C4-2B (cell line): ENCODE measurements around the gene BMP7.

Source experiments
- H3K27ac ChIP-seq: fragments of 450-650 bp; 2 replicates; pipeline ENCODE4 v1.5.1; 2017
- CTCF ChIP-seq: fragments of 450-650 bp; conservative IDR thresholded peaks from 2 replicates; pipeline ENCODE4 v1.5.1; 2017; ENCODE audit warnings: mild to moderate bottlenecking
- ZFX ChIP-seq: fragments of 450-650 bp; IDR thresholded peaks from 2 replicates; pipeline ENCODE4 v1.6.1; 2017

BMP7 gene

GRCh38 chr20:57199656-57200405 is 66.6 kb downstream of the BMP7 start:
- H3K27ac ChIP-seq: no peak overlapping the region
- TF ChIP-seq CTCF: no peak
- TF ChIP-seq ZFX: no peak

- TF ChIP-seq ZFX (no peak), CTCF (no peak)
- no peak overlapping the region for H3K27ac ChIP-seq
These were observed 68.0 kb downstream of the BMP7 start for GRCh38 chr20:57198132-57199072.

- no peak overlapping the region for H3K27ac ChIP-seq
- TF ChIP-seq ZFX (no peak), CTCF (no peak)
These were observed 68.9 kb downstream of the BMP7 start for GRCh38 chr20:57197352-57198131.

- no peak overlapping the region for H3K27ac ChIP-seq
- no peak for TF ChIP-seq ZFX
- no peak for TF ChIP-seq CTCF
These were observed 70.9 kb downstream of the BMP7 start for GRCh38 chr20:57195469-57196100.

GRCh38 chr20:57195023-57195422 is 71.4 kb downstream of the BMP7 start:
- H3K27ac ChIP-seq: no peak overlapping the region
- TF ChIP-seq ZFX (no peak), CTCF (no peak)

- TF ChIP-seq CTCF (no peak), ZFX (no peak)
- no peak overlapping the region for H3K27ac ChIP-seq
These were observed 72.3 kb downstream of the BMP7 start for GRCh38 chr20:57194154-57194553.
